ENCODE data around the gene ANKRD16.
"Not testable (repeated sequence)": the region's sequence is repeated elsewhere in the genome, so short reads cannot be mapped to it uniquely, and the experiment has no call there.

The ANKRD16 gene

DNA sequence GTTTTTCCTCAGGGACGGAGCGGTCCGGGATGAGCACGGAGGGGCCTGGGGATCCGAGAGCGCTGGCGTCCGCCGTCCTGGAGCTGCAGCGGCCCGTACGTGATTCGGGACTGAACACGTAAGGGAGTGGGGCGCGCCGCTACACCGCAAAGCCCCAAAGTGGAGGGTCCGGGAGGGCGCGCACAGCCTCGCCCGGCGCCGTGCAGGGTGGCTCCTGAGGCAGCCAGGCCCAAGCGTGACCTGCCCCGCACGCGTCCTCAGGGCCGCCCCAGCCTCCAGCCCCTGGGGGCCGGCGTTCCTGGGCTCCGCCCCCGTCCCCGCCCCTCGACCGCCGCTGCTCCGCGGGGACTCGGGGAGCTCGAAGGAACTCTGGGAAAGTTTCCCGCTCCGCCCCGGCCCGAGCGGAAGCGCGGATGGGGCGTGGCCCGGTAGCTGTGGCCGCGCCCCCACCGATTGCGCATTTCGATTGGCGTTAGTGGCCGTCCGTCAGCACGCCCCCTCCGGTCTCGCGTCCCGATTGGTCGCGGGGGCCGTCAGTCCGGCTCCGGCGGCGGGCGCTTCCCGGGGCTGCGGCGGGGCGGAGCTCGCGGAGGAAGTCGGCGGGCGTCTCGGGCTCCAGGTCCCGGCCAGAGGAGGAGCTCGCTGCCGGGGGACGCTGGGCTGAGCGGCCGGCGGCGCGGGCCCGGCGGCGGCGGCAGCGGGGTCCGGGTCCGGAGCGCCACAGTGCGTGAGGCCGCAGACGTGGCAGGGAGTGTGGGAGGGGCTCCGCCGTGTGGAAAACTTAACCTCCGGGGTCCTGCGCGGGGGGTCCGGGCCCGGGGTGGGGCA, at the start of gene ANKRD16, which contains the start of gene FBH1:
Gene ANKRD16, minus strand, starts transcription at position 270 of the 828 bp plus-strand sequence. CDS start 539 bp downstream, outside the sequence.
Gene FBH1, plus strand, starts transcription at position 620 of the 828 bp plus-strand sequence. Its CDS starts 103 bp downstream, at position 723.
- peak; percentile 96 for DNase-seq

DNA sequence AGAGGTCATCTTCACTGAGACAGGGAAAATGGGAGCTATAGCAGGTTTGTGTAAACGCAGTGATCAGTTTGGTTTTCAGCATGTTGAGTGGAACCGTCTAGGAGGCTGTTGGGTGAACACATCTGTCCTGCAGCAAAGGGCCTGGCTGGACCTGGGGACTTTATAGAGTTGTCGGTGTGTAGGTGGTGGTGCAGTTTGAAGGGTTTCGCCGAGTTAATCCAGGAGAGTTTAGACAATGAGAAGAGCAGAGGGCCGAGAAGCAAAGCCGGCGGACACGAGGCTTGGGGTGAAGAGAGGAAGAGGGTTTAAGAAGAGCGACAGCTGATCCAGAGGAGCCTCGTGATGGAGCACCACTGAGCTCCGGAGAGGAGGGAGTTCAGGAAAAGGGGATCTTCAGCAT, 48.6 kb upstream of the ANKRD16 start:
- no peak for DNase-seq

DNA sequence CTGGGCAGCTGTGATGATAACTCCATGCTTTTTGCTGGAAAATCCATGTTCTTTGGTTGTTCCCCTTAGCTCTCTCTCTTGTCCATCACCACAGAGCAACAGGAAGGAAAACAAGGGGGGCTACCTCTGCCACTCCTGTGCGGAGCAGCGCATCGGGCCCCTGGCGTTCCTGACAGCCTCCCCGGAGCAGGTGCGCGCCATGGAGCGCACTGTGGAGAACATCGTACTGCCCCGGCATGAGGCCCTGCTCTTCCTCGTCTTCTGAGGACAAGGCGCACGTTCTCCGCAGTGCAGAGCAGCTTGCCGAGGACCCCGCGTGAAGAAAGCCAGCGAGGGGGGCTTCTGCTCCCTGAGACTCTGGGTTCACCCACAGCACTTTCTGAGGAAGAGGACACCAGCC, 47.3 kb upstream of the ANKRD16 start:
- no peak for DNase-seq

DNA sequence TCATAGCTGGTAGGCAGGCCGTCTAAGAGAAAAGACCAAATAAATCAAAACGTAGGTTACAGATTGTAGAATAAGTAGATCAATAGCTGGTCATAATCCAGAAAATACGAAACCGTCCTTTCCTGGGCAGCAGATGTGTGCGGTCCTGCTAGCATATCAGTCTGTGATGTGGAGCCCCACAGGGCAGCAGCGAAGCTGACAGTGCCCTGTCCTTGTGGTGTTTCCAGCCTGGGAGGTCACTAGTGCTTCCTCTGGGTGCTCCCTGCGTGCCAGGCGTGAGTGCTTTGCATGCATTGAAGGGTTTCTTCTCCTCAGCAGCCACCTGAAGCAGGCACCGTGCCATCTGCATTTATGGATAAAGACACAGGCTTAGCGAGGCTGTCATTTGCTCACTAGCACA, 45.9 kb upstream of the ANKRD16 start:
- no peak for DNase-seq

DNA sequence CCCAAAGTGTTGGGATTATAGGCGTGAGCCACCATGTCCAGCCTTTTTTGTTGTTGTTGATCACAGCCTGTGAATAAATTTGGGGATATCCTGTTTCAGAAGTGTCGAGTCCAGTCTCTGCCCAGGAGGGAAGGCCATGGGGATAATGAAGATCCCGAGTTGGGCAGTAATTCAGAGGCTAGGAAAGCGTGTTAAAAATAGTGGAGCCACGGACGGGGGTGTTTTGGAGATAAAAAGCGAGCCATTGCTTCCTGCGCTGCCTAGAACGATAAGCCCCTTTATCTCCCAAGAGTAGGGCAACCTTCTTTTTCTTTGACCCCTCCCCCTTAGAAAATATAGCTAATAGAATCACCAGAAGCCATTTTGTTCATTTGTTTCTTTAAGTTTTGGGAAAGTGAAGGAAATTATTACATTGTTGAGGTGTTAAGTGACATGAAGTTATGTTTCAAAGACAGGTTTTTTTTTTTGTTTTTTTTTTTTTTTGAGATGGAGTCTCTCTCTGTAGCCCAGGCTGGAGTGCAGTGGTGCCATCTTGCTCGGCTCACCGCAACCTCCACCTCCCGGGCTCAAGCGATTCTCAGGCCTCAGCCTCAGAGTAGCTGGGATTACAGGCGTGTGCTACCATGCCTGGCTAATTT, 44.3 kb upstream of the ANKRD16 start:
- DNase-seq: no peak

DNA sequence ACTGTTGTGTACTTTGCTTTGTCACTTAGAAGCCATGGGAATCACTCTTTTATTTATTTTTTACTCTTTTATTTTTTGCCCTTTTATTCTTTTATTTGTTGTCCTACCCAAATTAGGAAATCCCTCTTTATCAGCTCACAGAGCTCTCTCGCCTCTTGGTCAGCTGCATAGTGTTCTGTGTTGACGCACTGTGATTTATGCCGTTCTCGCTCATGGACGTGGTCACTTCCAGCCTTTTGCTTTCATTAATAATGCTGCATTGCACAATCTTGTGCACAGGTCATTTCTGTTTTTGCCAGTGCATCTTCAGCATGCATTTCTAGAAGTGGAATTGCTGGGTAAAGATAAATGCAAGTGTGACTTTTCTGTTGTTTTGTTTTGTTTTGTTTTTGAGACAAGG, 42.7 kb upstream of the ANKRD16 start:
- DNase-seq: no peak

DNA sequence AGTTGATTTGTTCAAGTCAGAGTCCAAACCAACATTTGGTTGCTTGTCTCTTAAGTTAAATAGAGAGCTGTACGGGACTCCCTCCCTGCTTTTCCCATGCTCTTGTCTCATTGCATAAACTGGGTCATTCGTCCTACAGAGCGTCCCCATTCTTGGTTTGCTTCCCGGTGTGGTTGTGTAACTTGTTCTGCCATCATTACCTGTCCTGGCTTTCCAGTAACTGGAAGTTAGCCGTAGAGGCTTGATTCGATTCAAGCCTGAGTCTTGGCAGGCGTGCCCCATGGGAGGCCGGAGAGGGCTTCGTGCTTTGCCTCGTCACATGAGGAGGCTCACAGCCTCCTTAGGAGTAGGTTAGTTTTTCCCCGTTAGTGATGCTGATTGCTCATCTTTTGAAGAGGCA, 40.6 kb upstream of the ANKRD16 start:
- no peak for DNase-seq

DNA sequence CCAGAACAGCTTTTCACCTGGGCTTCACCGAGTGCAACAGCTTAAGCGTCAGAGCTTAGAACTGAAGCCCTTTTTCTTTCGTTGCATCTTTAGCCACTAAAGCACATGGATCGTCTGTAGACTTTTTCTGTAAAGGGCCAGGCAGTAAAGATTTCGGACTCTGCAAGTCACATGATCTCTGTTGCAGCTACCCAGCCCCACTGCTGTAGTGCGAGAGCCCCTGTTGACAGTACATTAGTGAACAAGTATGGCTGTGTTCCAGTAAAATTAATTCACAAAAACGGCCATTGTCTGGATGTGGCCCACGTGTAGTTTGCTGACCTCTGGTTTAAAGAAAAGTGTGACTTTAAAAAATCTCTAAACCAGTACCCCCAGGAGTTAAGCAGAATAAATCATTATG, 39.7 kb upstream of the ANKRD16 start:
- DNase-seq: no peak

DNA sequence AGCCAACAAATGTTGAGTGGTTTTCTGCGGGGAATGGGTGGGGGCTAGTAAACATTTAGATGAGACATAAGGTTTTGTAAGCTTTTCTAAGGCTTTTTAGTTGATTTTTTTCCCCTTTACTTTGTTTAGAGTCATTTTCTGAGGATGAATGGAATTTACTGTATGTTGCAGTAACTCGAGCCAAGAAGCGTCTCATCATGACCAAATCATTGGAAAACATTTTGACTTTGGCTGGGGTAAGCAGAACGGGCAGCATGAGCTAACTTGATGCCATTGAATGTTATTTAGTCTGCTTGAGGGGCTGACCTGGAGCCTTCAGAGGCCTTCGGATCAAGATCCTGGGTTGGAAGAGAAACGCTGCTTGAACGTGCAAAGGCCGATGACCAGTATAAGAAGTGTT, 37.6 kb upstream of the ANKRD16 start:
- no peak for DNase-seq

DNA sequence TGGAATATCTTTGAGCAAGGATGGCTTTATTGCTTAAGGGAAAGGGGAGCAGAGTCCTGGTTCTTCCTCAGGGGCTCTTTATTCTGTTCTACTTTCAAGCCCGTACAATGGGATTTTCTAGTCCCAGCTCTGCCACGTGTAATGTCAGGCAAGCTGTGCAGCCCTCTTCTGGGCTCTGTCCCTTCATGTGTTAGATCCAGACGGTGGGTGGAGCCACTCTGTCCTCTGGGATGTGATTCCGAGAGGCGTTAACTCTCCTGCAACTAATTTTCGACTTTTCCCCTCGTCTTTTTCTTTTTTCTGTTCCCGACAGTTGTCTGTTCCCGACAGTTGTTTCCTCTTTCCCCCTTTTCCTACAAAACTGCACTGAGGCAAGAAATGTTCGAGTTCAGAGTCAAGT, 35.2 kb upstream of the ANKRD16 start:
- DNase-seq: no peak

DNA sequence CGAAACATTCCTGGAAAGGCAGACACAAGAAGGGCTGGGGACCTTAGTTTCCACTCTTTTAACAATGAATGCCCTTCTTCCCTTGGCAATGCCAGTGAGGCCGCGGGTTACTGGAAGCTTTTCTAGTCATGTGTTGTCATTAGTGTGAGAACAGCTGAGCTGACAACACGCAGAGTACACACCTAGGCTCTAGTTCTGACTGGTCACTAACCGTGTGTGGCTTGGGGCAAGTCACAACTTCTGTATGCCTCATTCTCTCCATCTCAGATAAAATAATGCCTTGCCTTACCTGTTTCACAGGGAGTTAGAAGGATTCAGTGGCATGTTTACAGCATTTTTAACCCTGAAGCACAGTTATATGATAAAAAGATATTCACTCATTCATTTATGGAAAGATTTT, 32.1 kb upstream of the ANKRD16 start:
- no peak for DNase-seq

DNA sequence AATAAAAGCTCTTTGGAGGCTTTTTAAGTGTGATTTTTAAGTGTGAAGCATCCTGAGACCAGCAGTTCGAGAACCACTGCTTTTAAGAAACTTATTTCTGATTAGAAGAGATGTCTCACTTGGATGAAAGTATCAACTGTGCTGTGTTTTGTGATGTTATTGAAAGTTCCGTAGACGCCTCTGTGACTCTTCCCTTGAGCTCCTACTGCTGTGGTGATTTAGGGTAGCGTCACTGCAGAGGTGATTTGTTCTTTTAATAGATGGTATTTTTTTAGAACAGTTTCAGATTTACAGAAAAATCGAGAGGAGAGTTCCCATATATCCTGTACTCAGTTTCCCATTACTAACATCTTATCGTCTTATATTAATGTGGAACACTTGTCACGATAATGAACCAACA, 29.9 kb upstream of the ANKRD16 start:
- DNase-seq: no peak

DNA sequence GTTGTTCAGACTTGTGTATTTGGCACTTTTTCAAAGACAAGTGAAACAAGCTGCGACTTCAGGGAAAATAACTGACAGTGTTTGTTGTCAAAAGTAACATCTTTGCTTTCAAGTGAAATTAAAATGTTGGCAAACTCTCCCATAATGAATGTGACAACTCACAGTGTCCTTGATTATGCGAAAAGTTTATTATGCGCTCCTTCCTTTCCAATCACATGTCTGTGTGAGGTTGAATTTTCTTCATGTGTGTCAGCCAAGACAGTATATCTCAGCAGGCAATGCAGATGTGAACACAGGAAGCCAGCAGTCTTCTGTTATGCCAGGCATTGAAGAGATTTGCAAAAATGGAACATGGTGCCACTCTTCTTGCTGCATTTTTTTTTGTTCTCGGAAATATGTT, 29.1 kb upstream of the ANKRD16 start:
- DNase-seq: no peak

DNA sequence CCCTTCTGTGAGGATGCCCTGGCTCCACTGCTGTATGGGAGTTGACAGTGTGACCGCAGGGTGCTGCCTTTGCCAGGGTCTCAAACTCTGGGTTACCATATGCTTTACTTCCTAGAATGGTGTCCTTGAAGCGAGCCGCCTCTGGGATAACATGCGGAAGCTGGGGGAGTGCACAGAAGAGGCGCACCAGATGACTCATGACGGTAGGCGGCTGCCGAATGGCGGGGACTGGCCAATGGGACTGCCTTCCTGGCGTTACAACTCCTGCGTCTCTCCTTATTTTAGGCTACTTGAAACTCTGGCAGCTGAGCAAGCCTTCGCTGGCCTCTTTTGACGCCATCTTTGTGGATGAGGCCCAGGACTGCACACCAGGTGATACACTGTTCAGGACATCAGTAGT, 27.6 kb upstream of the ANKRD16 start:
- DNase-seq: no peak

DNA sequence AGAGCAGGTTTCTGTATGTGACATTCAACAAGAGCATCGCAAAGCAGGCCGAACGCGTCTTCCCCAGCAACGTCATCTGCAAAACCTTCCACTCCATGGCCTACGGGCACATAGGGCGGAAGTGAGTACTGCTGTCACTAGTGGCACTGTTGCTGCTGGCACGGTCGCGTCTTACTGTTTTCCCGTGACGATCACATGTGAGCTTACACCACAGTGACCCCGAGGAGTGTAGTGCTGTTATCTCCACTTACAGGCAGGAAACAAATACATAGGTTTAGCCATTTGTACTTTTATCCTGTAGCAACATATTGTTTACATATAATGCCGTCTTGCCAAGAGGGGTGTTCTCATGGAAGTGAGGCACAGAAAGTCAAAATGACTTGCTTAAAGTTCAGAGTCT, 25.8 kb upstream of the ANKRD16 start:
- no peak for DNase-seq

DNA sequence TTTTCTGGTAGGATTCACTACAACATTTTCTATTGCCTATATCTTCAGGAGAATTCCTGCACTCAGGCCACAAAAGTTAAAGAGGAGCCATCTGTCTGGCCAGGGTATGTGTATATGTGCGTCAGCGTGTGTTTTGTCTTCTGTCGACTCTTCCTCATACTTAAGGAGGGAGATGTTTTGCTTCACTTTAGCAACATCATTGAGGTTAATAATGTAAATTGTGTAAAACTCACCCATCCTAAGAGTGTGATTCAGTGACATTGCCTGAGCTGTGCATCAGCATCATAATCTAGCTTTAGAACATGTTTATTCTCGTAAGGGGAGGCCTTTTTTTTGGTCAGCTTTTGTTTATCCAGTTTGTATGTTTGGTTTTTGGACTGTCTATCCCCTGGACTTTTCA, 24.0 kb upstream of the ANKRD16 start:
- DNase-seq: no peak

DNA sequence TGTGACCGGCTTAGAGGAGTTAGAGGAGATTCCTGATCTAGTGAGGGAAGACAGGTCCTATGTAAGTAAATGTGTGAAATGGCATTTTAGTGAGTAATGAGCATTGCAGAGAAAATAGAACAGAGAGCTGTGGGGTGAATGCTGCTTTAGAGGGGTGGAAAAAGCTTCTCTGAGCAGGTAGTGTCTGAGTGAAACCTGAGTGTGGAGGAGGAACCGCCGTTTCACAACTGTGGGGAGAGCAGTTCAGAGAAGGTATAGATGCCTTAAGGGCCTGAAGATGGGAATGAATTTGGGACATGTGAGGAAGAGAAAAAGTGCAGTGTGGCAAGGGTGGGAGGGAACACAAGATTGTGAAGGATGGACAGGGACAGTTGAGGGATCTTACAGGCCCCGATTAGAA, 22.0 kb upstream of the ANKRD16 start:
- DNase-seq: no peak

DNA sequence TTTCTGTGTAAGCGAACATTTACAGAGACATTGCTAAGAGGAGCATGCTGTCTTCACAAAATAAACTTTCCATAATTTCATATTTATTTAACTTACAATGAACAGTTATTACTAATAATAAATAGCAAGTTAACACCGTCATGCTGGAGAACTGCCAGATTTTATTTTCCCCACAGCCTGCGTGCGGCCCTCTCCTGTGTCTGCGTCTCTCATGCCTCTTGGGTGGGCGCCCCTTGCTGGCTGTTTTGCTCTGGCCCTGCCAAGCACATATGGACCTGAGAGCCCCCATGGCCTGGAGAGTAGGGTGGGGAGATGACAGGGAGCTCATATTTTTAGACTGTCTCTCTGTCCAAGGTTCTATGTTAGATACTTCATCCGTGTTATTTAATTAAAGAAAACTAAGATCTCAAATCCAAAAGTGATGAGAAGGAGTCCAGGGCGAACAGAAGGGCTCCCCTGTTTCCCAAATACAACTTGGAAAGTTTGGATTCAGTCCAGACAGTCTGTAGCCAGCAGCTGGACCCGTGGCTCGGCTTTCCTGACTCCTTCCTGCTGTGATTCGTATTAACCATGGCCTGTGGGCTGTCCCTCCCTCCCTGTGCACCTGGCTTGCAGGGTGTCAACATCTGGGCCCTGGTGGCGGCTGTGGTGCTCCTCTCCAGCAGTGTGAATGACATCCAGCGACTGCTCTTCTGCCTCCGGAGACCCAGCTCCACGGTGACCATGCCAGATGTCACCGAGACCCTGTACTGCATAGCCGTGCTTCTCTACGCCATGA, 20.8 kb upstream of the ANKRD16 start:
- no peak for DNase-seq

DNA sequence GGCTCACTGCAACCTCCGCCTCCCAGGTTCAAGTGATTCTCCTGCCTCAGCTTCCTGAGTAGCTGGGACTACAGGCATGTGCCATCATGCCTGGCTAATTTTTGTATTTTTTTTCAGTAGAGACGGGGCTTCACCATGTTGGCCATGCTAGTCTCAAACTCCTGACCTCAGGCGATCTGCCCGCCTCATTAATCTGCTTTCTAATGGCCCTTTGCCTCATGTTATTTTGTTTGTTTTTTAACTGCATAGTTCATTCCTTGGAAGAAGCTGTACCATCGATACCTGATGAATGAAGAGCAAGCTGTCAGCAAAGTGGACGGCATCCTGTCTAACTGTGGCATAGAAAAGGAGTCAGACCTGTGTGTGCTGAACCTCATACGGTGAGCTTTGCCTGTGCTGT, 19.0 kb upstream of the ANKRD16 start:
- not testable (repeated sequence) for DNase-seq

DNA sequence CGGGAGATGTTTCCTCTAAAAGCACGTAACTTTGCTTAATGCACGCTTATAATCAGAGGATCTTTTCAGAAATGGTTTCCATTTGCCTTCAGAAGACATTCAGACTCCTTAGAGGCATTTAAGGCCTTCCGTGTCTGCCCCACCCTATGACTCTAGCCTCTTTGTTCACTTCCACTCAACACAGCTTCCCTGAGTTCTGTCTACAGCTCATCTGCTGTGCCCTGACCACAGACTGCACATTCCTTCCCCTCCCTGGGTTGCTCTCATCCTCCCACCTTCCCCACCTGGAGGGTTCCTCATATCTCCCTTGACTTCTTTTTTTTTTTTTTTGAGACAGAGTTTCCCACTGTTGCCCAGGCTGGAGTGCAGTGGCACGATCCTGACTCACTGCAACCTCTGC, 17.0 kb upstream of the ANKRD16 start:
- DNase-seq: no peak

DNA sequence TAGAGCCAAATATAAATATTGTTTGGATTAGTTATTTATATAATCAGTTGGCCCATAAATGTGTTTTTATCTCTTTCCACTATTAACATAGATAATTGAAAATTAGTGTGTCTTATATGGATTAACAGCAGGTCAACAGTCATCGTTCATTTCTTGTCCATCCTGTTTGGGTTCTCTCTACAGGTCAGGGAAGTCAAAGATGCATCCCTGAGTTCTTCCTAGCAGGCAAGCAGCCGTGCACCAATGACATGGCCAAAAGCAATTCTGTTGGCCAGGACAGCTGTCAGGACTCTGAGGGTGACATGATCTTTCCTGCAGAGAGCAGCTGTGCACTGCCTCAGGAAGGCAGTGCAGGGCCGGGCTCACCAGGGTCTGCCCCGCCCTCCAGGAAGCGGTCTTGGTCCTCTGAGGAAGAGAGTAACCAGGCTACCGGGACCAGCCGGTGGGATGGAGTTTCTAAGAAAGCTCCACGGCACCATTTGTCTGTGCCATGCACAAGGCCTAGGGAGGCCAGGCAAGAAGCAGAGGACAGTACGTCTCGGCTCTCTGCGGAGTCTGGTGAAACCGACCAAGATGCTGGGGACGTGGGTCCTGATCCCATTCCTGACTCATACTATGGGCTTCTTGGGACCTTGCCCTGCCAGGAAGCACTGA, 16.3 kb upstream of the ANKRD16 start:
- DNase-seq: no peak

DNA sequence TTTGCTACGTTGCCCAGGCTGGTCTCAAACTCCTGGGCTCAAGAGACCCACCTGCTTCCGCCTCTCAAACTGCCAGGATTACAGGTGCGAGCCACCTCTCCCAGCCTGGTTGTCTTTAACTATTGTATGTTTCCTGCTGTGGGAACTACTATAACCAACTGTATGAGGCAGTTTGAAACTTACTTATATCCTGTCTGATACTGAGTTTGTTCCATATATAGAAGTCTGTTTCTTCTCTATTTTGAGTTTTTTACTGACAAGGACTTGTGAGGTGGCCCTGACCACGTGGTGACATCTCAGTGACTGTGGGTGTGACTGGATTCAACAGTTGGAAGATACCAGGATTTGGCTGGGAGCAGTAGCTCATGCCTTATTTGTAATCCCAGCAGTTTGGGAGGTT, 14.5 kb upstream of the ANKRD16 start:
- DNase-seq: no peak

DNA sequence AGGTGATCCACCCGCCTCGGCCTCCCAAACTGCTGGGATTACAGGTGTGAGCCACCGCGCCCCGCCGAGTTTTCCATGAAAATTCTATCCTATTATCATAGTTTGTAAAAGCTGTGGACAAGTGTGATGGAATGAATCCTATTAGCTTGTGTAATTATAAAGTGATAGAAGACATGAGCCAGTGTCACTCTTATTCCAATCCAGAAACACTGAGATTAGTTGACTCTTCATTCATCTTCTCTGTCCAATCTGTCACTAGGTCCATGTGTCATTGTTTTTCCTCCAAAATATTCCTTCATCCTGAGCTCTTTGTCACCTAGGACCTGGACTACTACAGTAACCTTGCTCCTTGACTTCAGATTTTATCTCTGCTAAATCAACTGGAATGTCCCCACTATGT, 13.9 kb upstream of the ANKRD16 start:
- no peak for DNase-seq
